ENCODE measurements around the gene CFL1.

Gene CFL1

GRCh38 chr11:65869643-65870306, 11.8 kb upstream of the CFL1 start:
- TF ChIP-seq POLR2A (IDR thresholded peaks at IDR 0.05; ENCODE audit: low read length), result peak; percentile 5
- no peak for TF ChIP-seq GATA1 (IDR thresholded peaks at IDR 0.05; ENCODE audit: low read depth, low read length)
- DNase-seq, result no peak

- no peak for TF ChIP-seq POLR2A (IDR thresholded peaks at IDR 0.05; ENCODE audit: low read length)
- TF ChIP-seq GATA1 (IDR thresholded peaks at IDR 0.05; ENCODE audit: low read depth, low read length), result no peak
- DNase-seq, result no peak
Observed at GRCh38 chr11:65868907-65869306, 10.9 kb upstream of the CFL1 start.

- TF ChIP-seq GATA1 (IDR thresholded peaks at IDR 0.05; ENCODE audit: low read depth, low read length) (no peak), POLR2A (IDR thresholded peaks at IDR 0.05; ENCODE audit: low read length) (peak; percentile 34)
- DNase-seq, result no peak
Observed at GRCh38 chr11:65868076-65868667, 10.2 kb upstream of the CFL1 start.

GRCh38 chr11:65867284-65868071, 9.5 kb upstream of the CFL1 start:
- DNase-seq, result no peak
- TF ChIP-seq POLR2A (IDR thresholded peaks at IDR 0.05; ENCODE audit: low read length), result no peak
- TF ChIP-seq GATA1 (IDR thresholded peaks at IDR 0.05; ENCODE audit: low read depth, low read length), result no peak

GRCh38 chr11:65866509-65867283, 8.7 kb upstream of the CFL1 start:
- no peak for DNase-seq

GRCh38 chr11:65865550-65866172, 7.7 kb upstream of the CFL1 start:
- TF ChIP-seq POLR2A (IDR thresholded peaks at IDR 0.05; ENCODE audit: low read length) (no peak), GATA1 (IDR thresholded peaks at IDR 0.05; ENCODE audit: low read depth, low read length) (no peak)
- DNase-seq, result no peak

More at GRCh38 chr11:65866509-65867283, 8.7 kb upstream of the CFL1 start:
- no peak for TF ChIP-seq GATA1 (IDR thresholded peaks at IDR 0.05; ENCODE audit: low read depth, low read length)
- no peak for TF ChIP-seq POLR2A (IDR thresholded peaks at IDR 0.05; ENCODE audit: low read length)

- DNase-seq, result no peak
- TF ChIP-seq POLR2A (IDR thresholded peaks at IDR 0.05; ENCODE audit: low read length), result no peak
- TF ChIP-seq GATA1 (IDR thresholded peaks at IDR 0.05; ENCODE audit: low read depth, low read length), result no peak
Observed at GRCh38 chr11:65864706-65865471, 6.9 kb upstream of the CFL1 start.

GRCh38 chr11:65863889-65864705, 6.1 kb upstream of the CFL1 start:
- no peak for DNase-seq
- peak; percentile 27 for TF ChIP-seq POLR2A (IDR thresholded peaks at IDR 0.05; ENCODE audit: low read length)
- no peak for TF ChIP-seq GATA1 (IDR thresholded peaks at IDR 0.05; ENCODE audit: low read depth, low read length)

GRCh38 chr11:65862941-65863888, 5.2 kb upstream of the CFL1 start:
- no peak for DNase-seq

GRCh38 chr11:65862191-65862735, 4.3 kb upstream of the CFL1 start:
- DNase-seq, result no peak
- TF ChIP-seq POLR2A (IDR thresholded peaks at IDR 0.05; ENCODE audit: low read length) (no peak), GATA1 (IDR thresholded peaks at IDR 0.05; ENCODE audit: low read depth, low read length) (no peak)

More at GRCh38 chr11:65862941-65863888, 5.2 kb upstream of the CFL1 start:
- TF ChIP-seq POLR2A (IDR thresholded peaks at IDR 0.05; ENCODE audit: low read length) (no peak), GATA1 (IDR thresholded peaks at IDR 0.05; ENCODE audit: low read depth, low read length) (no peak)
